Astrocyte (in vitro differentiated cells and primary cell): Measurements from ENCODE around the gene KCNE1. TPM values are rescaled to one million over a fixed set of nuclear protein-coding genes. Genes with fewer than 3 reads are reported as not detected.
A peak's percentile ranks its signal among the peaks of the same experiment; 100 is the strongest.
"Not testable (repeated sequence)": the region's sequence is repeated elsewhere in the genome, so short reads cannot be mapped to it uniquely, and the experiment has no call there.

Experiments
- DNase-seq: peaks from one replicate; pipeline ENCODE4 v3.0.0-alpha.2; 2010; ENCODE audit warnings: low read depth
- FAIRE-seq: peaks from 2 replicates; lab custom pipeline; 2011; peaks lifted over from hg19 to GRCh38; lab: Jason Lieb, UNC
- H2AFZ ChIP-seq: 2 replicates; pipeline ENCODE4 v1.6.0; 2012; ENCODE audit warnings: low read depth, low read length, inconsistent platforms
- H3K27ac ChIP-seq: 2 replicates; pipeline ENCODE4 v1.5.1; 2011; ENCODE audit warnings: low read depth, low read length, inconsistent platforms
- H3K27me3 ChIP-seq: 2 replicates; pipeline ENCODE4 v1.6.0; 2011; ENCODE audit warnings: low read length, inconsistent platforms; ENCODE audit not compliant: insufficient read depth
- H3K36me3 ChIP-seq: 2 replicates; pipeline ENCODE4 v1.5.1; 2011; ENCODE audit warnings: low read length, inconsistent platforms; ENCODE audit not compliant: insufficient read depth
- H3K4me1 ChIP-seq: 2 replicates; pipeline ENCODE4 v1.5.1; 2011; ENCODE audit warnings: low read length, inconsistent platforms; ENCODE audit not compliant: insufficient read depth
- H3K4me2 ChIP-seq: 2 replicates; pipeline ENCODE4 v1.6.0; 2012; ENCODE audit warnings: low read length, inconsistent platforms
- H3K4me3 ChIP-seq: 2 replicates; pipeline ENCODE4 v1.5.1; 2011; ENCODE audit warnings: low read depth, mild to moderate bottlenecking, low read length, inconsistent platforms; ENCODE audit not compliant: insufficient read depth
- H3K79me2 ChIP-seq: 2 replicates; pipeline ENCODE4 v1.6.0; 2012; ENCODE audit warnings: mild to moderate bottlenecking, low read length, inconsistent platforms; ENCODE audit not compliant: insufficient read depth
- H3K9ac ChIP-seq: 2 replicates; pipeline ENCODE4 v1.6.0; 2012; ENCODE audit warnings: mild to moderate bottlenecking, low read length, inconsistent platforms
- H3K9me3 ChIP-seq: 2 replicates; pipeline ENCODE4 v1.5.1; 2012; ENCODE audit warnings: low read depth, mild to moderate bottlenecking, low read length, inconsistent platforms; ENCODE audit not compliant: insufficient read depth
- H4K20me1 ChIP-seq: 2 replicates; pipeline ENCODE4 v1.6.0; 2012; ENCODE audit warnings: low read length, inconsistent platforms; ENCODE audit not compliant: insufficient read depth
- H3K27ac Mint-ChIP-seq: one replicate; pipeline ENCODE4 v1.8.0; 2021; ENCODE audit warnings: mild to moderate bottlenecking, mixed read lengths; ENCODE audit not compliant: unreplicated experiment
- H3K27me3 Mint-ChIP-seq: one replicate; pipeline ENCODE4 v1.8.0; 2021; ENCODE audit warnings: low read depth, mixed read lengths; ENCODE audit not compliant: unreplicated experiment
- H3K36me3 Mint-ChIP-seq: one replicate; pipeline ENCODE4 v1.8.0; 2021; ENCODE audit warnings: low read depth, mixed read lengths; ENCODE audit not compliant: unreplicated experiment
- H3K4me1 Mint-ChIP-seq: one replicate; pipeline ENCODE4 v1.8.0; 2021; ENCODE audit warnings: low read depth, mixed read lengths; ENCODE audit not compliant: unreplicated experiment
- H3K4me3 Mint-ChIP-seq: one replicate; pipeline ENCODE4 v1.8.0; 2021; ENCODE audit warnings: mild to moderate bottlenecking, moderate library complexity, mixed read lengths; ENCODE audit not compliant: unreplicated experiment
- H3K9me3 Mint-ChIP-seq: one replicate; pipeline ENCODE4 v1.8.0; 2021; ENCODE audit warnings: mild to moderate bottlenecking, mixed read lengths; ENCODE audit not compliant: unreplicated experiment
- total RNA-seq: library from RNA; stranded (reverse); gene quantifications from 2 replicates; pipeline ENCODE4 v1.2.1, GENCODE V29; 2021

The KCNE1 gene
- total RNA-seq, 1 donor from 2014 or later, result 0.73 TPM

GRCh38 chr21:34483435-34483834, 28.6 kb downstream of the KCNE1 start:
- not testable (repeated sequence) for H3K27ac ChIP-seq, H3K4me1 Mint-ChIP-seq, H3K4me2 ChIP-seq, H3K36me3 Mint-ChIP-seq, H3K27me3 ChIP-seq, H3K27me3 Mint-ChIP-seq, H3K4me3 ChIP-seq, H3K36me3 ChIP-seq, H3K9me3 ChIP-seq, H3K4me1 ChIP-seq, H3K4me3 Mint-ChIP-seq, DNase-seq, H3K27ac Mint-ChIP-seq, H3K9ac ChIP-seq, FAIRE-seq, H2AFZ ChIP-seq, H3K9me3 Mint-ChIP-seq, H4K20me1 ChIP-seq, H3K79me2 ChIP-seq

GRCh38 chr21:34467333-34467732, 44.7 kb downstream of the KCNE1 start:
- H3K27me3 Mint-ChIP-seq, H3K4me1 Mint-ChIP-seq, H3K27me3 ChIP-seq, FAIRE-seq, H3K4me3 ChIP-seq, H3K27ac ChIP-seq, H3K36me3 ChIP-seq, H2AFZ ChIP-seq, H4K20me1 ChIP-seq, H3K4me3 Mint-ChIP-seq, H3K9me3 Mint-ChIP-seq, H3K79me2 ChIP-seq, H3K4me2 ChIP-seq, H3K4me1 ChIP-seq, H3K36me3 Mint-ChIP-seq, H3K9ac ChIP-seq, DNase-seq, H3K9me3 ChIP-seq, H3K27ac Mint-ChIP-seq: not testable (repeated sequence)

- H3K27me3 Mint-ChIP-seq, DNase-seq, H3K9me3 ChIP-seq, H3K36me3 Mint-ChIP-seq, H3K4me1 Mint-ChIP-seq, H3K4me3 Mint-ChIP-seq, H3K36me3 ChIP-seq, H3K4me2 ChIP-seq, H3K27ac Mint-ChIP-seq, H2AFZ ChIP-seq, H3K27me3 ChIP-seq, H3K9me3 Mint-ChIP-seq, H3K4me3 ChIP-seq, H3K27ac ChIP-seq, H4K20me1 ChIP-seq, H3K9ac ChIP-seq, H3K4me1 ChIP-seq, H3K79me2 ChIP-seq, FAIRE-seq: not testable (repeated sequence)
Measured at GRCh38 chr21:34459426-34459825, 52.6 kb downstream of the KCNE1 start.

- not testable (repeated sequence) for H3K36me3 ChIP-seq, H3K4me3 Mint-ChIP-seq, H3K4me2 ChIP-seq, DNase-seq, H3K27me3 ChIP-seq, H3K4me1 Mint-ChIP-seq, H3K9me3 ChIP-seq, H2AFZ ChIP-seq, H3K4me3 ChIP-seq, H3K27ac ChIP-seq, H4K20me1 ChIP-seq, H3K27me3 Mint-ChIP-seq, H3K4me1 ChIP-seq, H3K9ac ChIP-seq, H3K9me3 Mint-ChIP-seq, FAIRE-seq, H3K27ac Mint-ChIP-seq, H3K36me3 Mint-ChIP-seq, H3K79me2 ChIP-seq
Measured at GRCh38 chr21:34458266-34458665, 53.7 kb downstream of the KCNE1 start.

GRCh38 chr21:34456180-34456579, 55.8 kb downstream of the KCNE1 start:
- not testable (repeated sequence) for H3K4me3 Mint-ChIP-seq, H3K27me3 Mint-ChIP-seq
- FAIRE-seq, result peak; percentile 39

GRCh38 chr21:34455628-34456027, 56.4 kb downstream of the KCNE1 start:
- not testable (repeated sequence) for H3K36me3 ChIP-seq, H3K36me3 Mint-ChIP-seq, H3K79me2 ChIP-seq, H3K4me1 ChIP-seq, H3K4me3 Mint-ChIP-seq, H3K27me3 Mint-ChIP-seq, H3K9me3 ChIP-seq, H2AFZ ChIP-seq, H3K27ac ChIP-seq, H3K27ac Mint-ChIP-seq, H4K20me1 ChIP-seq, H3K27me3 ChIP-seq, H3K9ac ChIP-seq, FAIRE-seq, H3K4me2 ChIP-seq, H3K4me1 Mint-ChIP-seq, H3K9me3 Mint-ChIP-seq, H3K4me3 ChIP-seq, DNase-seq

More at GRCh38 chr21:34456180-34456579, 55.8 kb downstream of the KCNE1 start:
- H3K4me1 ChIP-seq, DNase-seq, H2AFZ ChIP-seq, H3K36me3 ChIP-seq, H3K27ac Mint-ChIP-seq, H3K9me3 ChIP-seq, H3K9me3 Mint-ChIP-seq, H4K20me1 ChIP-seq, H3K9ac ChIP-seq, H3K36me3 Mint-ChIP-seq, H3K27ac ChIP-seq, H3K4me3 ChIP-seq, H3K4me2 ChIP-seq, H3K79me2 ChIP-seq, H3K27me3 ChIP-seq, H3K4me1 Mint-ChIP-seq: not testable (repeated sequence)
